GM12878 (cell line): ENCODE results near the gene COASY. TPM values are rescaled to one million over a fixed set of nuclear protein-coding genes. Genes with fewer than 3 reads are reported as not detected.
A peak's percentile ranks its signal among the peaks of the same experiment; 100 is the strongest.

Source experiments
- ATAC-seq: fragments of 200-7000 bp; cut with Tn5 transposase; 3 replicates; pipeline ENCODE4 v1.9.1; 2020; ENCODE audit warnings: mild to moderate bottlenecking, moderate library complexity
- BruUV-seq: library from RNA; stranded (reverse); fragments of 400-500 nt; replicated peaks from 2 replicates; lab custom pipeline; 2021; lab: Mats Ljungman, UMichigan
- CTCF ChIA-PET: fragments of 300-600 bp; sonication (Branson Sonifier 250); formaldehyde crosslinking; extraction: SDS; loops from one replicate; lab custom pipeline; 2021; ENCODE audit warnings: inconsistent platforms; lab: Yijun Ruan, JAX
- POLR2A ChIA-PET: fragments of 350-600 bp; formaldehyde crosslinking; extraction: SDS; loops from one replicate; lab custom pipeline; 2021; ENCODE audit warnings: inconsistent platforms; lab: Charles Lee
- RAD21 ChIA-PET: fragments of 300-600 bp; sonication (Branson Sonifier 250); formaldehyde crosslinking; loops from one replicate; lab custom pipeline; 2023; ENCODE audit warnings: antibody characterized with exemption; ENCODE audit not compliant: unreplicated experiment; lab: Charles Lee
- SMC1A ChIA-PET: fragments of 300-600 bp; sonication (Branson Sonifier 250); formaldehyde crosslinking; loops from one replicate; lab custom pipeline; 2023; ENCODE audit not compliant: unreplicated experiment, uncharacterized antibody; lab: Charles Lee
- DNase-seq: peaks from one replicate; pipeline ENCODE4 v3.0.0-alpha.2; 2011; ENCODE audit warnings: low read depth, low spot score
- FAIRE-seq: peaks from 3 replicates; lab custom pipeline; 2011; peaks lifted over from hg19 to GRCh38; lab: Jason Lieb, UNC
- H2AFZ ChIP-seq: 2 replicates; pipeline ENCODE4 v1.6.0; 2011; ENCODE audit warnings: low read depth, low read length, control low read depth; ENCODE audit not compliant: control insufficient read depth
- H3K27ac ChIP-seq: 2 replicates; pipeline ENCODE4 v1.5.1; 2011; ENCODE audit warnings: control low read depth; ENCODE audit not compliant: control insufficient read depth, insufficient read depth
- H3K27me3 ChIP-seq, 2 experiments: replicated peaks in 1 of 2; 2 replicates each; pipeline versions ENCODE4 v1.6.0 to v1.6.1; 2011; ENCODE audit warnings: low read length in 1 of 2; ENCODE audit not compliant: control insufficient read depth in 2 of 2, insufficient read depth in 2 of 2
- H3K36me3 ChIP-seq, 2 experiments: 2 replicates each; pipeline ENCODE4 v1.5.1; 2011; ENCODE audit warnings: low read length in 1 of 2; ENCODE audit not compliant: control insufficient read depth in 2 of 2, insufficient read depth in 2 of 2
- H3K4me1 ChIP-seq: 2 replicates; pipeline ENCODE4 v1.6.1; 2011; ENCODE audit warnings: mild to moderate bottlenecking, low read length, moderate library complexity, mixed read lengths; ENCODE audit not compliant: control insufficient read depth, insufficient read depth
- H3K4me2 ChIP-seq: 2 replicates; pipeline ENCODE4 v1.6.0; 2011; ENCODE audit warnings: control low read depth; ENCODE audit not compliant: control insufficient read depth, insufficient read depth
- H3K4me3 ChIP-seq: fragments of 200-600 bp; sonication (generic); 2 replicates; pipeline ENCODE4 v1.5.1; 2016
- H3K79me2 ChIP-seq: 2 replicates; pipeline ENCODE4 v1.6.0; 2011; ENCODE audit warnings: low read length; ENCODE audit not compliant: control insufficient read depth, insufficient read depth
- H3K9ac ChIP-seq: 2 replicates; pipeline ENCODE4 v1.8.0; 2011; ENCODE audit warnings: low read length, control low read depth, mixed read lengths; ENCODE audit not compliant: control insufficient read depth, insufficient read depth
- H3K9me3 ChIP-seq: replicated peaks from 3 replicates; pipeline ENCODE4 v1.5.1; 2011; ENCODE audit warnings: mild to moderate bottlenecking, low read length; ENCODE audit not compliant: control insufficient read depth, insufficient read depth
- H4K20me1 ChIP-seq: 2 replicates; pipeline ENCODE4 v1.6.0; 2011; ENCODE audit not compliant: control insufficient read depth, insufficient read depth
- ASH2L ChIP-seq: fragments of 300-600, 200-600 bp; sonication (generic); IDR thresholded peaks from 2 replicates; pipeline ENCODE4 v1.6.1; 2017; ENCODE audit warnings: low read depth, mild to moderate bottlenecking, borderline replicate concordance
- EP300 ChIP-seq, 2 experiments: fragments of 150-350 bp in 1 of 2; IDR thresholded peaks; 2 replicates each; pipeline ENCODE4 v1.6.1; 2011 to 2012; ENCODE audit warnings: low read depth in 2 of 2, low read length in 2 of 2, borderline replicate concordance in 1 of 2, improper control_type of control experiment in 1 of 2, inconsistent platforms in 1 of 2; ENCODE audit not compliant: control insufficient read depth in 1 of 2
- FOXM1 ChIP-seq: IDR thresholded peaks from 2 replicates; pipeline ENCODE4 v1.6.1; 2012; ENCODE audit warnings: low read depth, mild to moderate bottlenecking, inconsistent platforms, low read length, moderate library complexity
- GABPA ChIP-seq: IDR thresholded peaks from 2 replicates; pipeline ENCODE4 v1.6.1; 2014; ENCODE audit warnings: antibody characterized with exemption, low read depth, mild to moderate bottlenecking, inconsistent platforms
- HCFC1 ChIP-seq: fragments of 150-350 bp; IDR thresholded peaks from 2 replicates; pipeline ENCODE4 v1.6.1; 2014; ENCODE audit warnings: low read length
- MEF2B ChIP-seq: fragments of 450-650 bp; IDR thresholded peaks from 2 replicates; pipeline ENCODE4 v1.6.1; 2018; ENCODE audit warnings: mild to moderate bottlenecking, moderate library complexity; ENCODE audit not compliant: partially characterized antibody, poor library complexity, severe bottlenecking
- MYC ChIP-seq: IDR thresholded peaks from 2 replicates; pipeline ENCODE4 v1.6.1; 2011; ENCODE audit warnings: mild to moderate bottlenecking, low read length, moderate library complexity, inconsistent platforms; ENCODE audit not compliant: insufficient read depth, insufficient replicate concordance, insufficient read length, severe bottlenecking
- NR2F1 ChIP-seq: fragments of 450-650 bp; conservative IDR thresholded peaks from 2 replicates; pipeline ENCODE4 v1.6.1; 2017; ENCODE audit warnings: mild to moderate bottlenecking
- PKNOX1 ChIP-seq: fragments of 450-650 bp; IDR thresholded peaks from 2 replicates; pipeline ENCODE4 v1.6.1; 2016; ENCODE audit warnings: mild to moderate bottlenecking
- RELA ChIP-seq: fragments of 450-650 bp; IDR thresholded peaks from 2 replicates; pipeline ENCODE4 v1.8.0; 2014; ENCODE audit warnings: borderline replicate concordance; ENCODE audit not compliant: partially characterized antibody
- SMARCA5 ChIP-seq: fragments of 450-650 bp; IDR thresholded peaks from 2 replicates; pipeline ENCODE4 v1.6.1; 2017; ENCODE audit warnings: mild to moderate bottlenecking
- SREBF1 ChIP-seq: IDR thresholded peaks from 2 replicates; pipeline ENCODE4 v1.6.1; 2012; ENCODE audit warnings: mild to moderate bottlenecking, low read length
- SRF ChIP-seq, 2 experiments: IDR thresholded peaks; 2 replicates each; pipeline ENCODE4 v1.6.1; 2011; ENCODE audit warnings: low read depth in 2 of 2, low read length in 2 of 2, mild to moderate bottlenecking in 1 of 2, moderate library complexity in 1 of 2
- TCF3 ChIP-seq: IDR thresholded peaks from 2 replicates; pipeline ENCODE4 v1.6.1; 2012; ENCODE audit warnings: low read depth, mild to moderate bottlenecking, low read length, borderline replicate concordance; ENCODE audit not compliant: insufficient read depth
- WGBS: methylation state at CpG from one replicate; pipeline ENCODE4 v1.1.6; 2016; ENCODE audit warnings: low lambda C conversion rate; ENCODE audit not compliant: insufficient replicate concordance, insufficient coverage; ENCODE audit errors: missing lambda C conversion rate; 5-methylcytosine and 5-hydroxymethylcytosine counted together
- in situ Hi-C: fragments of 300-500 bp; cut with MboI; formaldehyde crosslinking; loops from 9 replicates; pipeline ENCODE4 v1.14.3; 2018; ENCODE audit warnings: mixed read lengths
- intact Hi-C: fragments of 100-400 bp; cut with micrococcal nuclease; formaldehyde crosslinking; loops from one replicate; pipeline ENCODE4 v1.14.2; 2022; ENCODE audit not compliant: unreplicated experiment
- polyA plus RNA-seq, 11 experiments: library from polyadenylated mRNA; depleted of rRNA in 4 of 11; unstranded in 6 of 11; stranded (reverse) in 5 of 11; fragments of >200 nt; fragmentation: Nextera tagmentation in 4 of 11; fragmentation: Illumina TruSeq in 1 of 11; extraction: Ambion mirVana in 4 of 11; extraction: Trizol in 1 of 11; gene quantifications; 1 replicate in 1 of 11; 2 replicates in 10 of 11; pipeline versions ENCODE4 v1.2.1 to v1.2.3, GENCODE V29; 2011 to 2016; ENCODE audit warnings: inconsistent platforms in 2 of 11, missing spikeins in 2 of 11, low read depth in 1 of 11
- total RNA-seq, 4 experiments: library from RNA; depleted of rRNA in 3 of 4; stranded (reverse); fragments of >200 nt in 3 of 4; fragmentation: Illumina TruSeq in 1 of 4; extraction: Trizol in 1 of 4; gene quantifications; 2 replicates each; pipeline versions ENCODE4 v1.2.1 to v1.2.3, GENCODE V29; 2013 to 2021
- TF ChIP-seq, protein P1 (sequence below), 3 experiments: IDR thresholded peaks in 2 of 3; conservative IDR thresholded peaks in 1 of 3; 2 replicates each; pipeline ENCODE4 v1.5.1; 2011; ENCODE audit warnings: low read depth in 3 of 3, low read length in 3 of 3, mild to moderate bottlenecking in 3 of 3, control low read depth in 2 of 3, moderate library complexity in 2 of 3, inconsistent platforms in 1 of 3, mixed read lengths in 1 of 3; ENCODE audit not compliant: control insufficient read depth in 2 of 3, insufficient read depth in 1 of 3; ENCODE audit errors: extremely low read depth in 1 of 3
- TF ChIP-seq, protein P2 (sequence below): IDR thresholded peaks from 2 replicates; pipeline ENCODE4 v1.6.1; 2011; ENCODE audit warnings: low read depth, low read length, improper control_type of control experiment, borderline replicate concordance
- TF ChIP-seq, protein P3 (sequence below): IDR thresholded peaks from 2 replicates; pipeline ENCODE4 v1.6.1; 2011; ENCODE audit warnings: mild to moderate bottlenecking, low read depth, low read length, moderate library complexity; ENCODE audit not compliant: insufficient replicate concordance

COASY gene
- total and polyA plus RNA-seq, 10 of the 15 experiments (the other 5 are each of a cell fraction or from before 2014, with no cell fraction given), result 18.6 to 93.9 (median 43.2) TPM

DNA sequence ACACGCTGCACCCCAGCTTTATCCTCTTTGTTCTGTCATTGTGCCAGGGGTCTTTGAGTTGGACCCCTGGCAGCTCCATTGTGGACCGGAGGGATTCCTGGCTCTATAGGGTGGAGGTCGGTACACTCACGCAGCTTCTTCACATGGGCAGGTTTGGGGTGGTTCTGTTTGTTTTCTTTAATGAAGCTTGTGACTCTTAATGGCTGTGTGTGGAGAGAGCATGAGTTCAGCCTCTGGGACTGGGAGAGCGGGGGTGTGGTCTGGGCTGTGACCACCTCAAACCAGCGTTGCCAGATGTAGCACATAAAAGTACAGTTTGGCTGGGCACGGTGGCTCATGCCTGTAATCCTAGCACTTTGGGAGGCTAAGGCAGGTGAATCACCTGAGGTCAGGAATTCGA is 47.1 kb upstream of the COASY start (continued):
- no peak for TF ChIP-seq NR2F1
- no peak for TF ChIP-seq HCFC1
- no peak for TF ChIP-seq MEF2B
- no peak for TF ChIP-seq SREBF1

- Histone ChIP-seq H3K79me2 (no peaks in the 10 kb centered on the region), H4K20me1 (no peaks in the 10 kb centered on the region; the same call in 1 of the 2 replicates), H2AFZ (no peak overlapping the region), H3K9ac (no peak overlapping the region), H3K4me2 (no peak overlapping the region), H3K27ac (no peak overlapping the region), H3K4me1 (peaks cover 4% of the 10 kb centered on the region), H3K36me3 (peaks cover 4 to 11% of the 10 kb centered on the region in 2 experiments; a peak in 3 of 4 replicates), H3K4me3 (no peak overlapping the region), H3K27me3 (no peaks in the 10 kb centered on the region), H3K9me3 (no peaks in the 10 kb centered on the region)
- ChIA-PET CTCF (interaction anchor here (0.6 to 10.4 kb wide), 27 partner anchors 9 to 205 kb away, joined by 3 to 120 read pairs (median 3); no protein-coding TSS in a partner anchor), POLR2A (no interaction called here), SMC1A (interaction anchor here (0.5 to 2.9 kb wide), 14 partner anchors 10 to 1837 kb away, joined by 3 to 8 read pairs (median 4); no protein-coding TSS in a partner anchor), RAD21 (interaction anchor here (0.6 to 1.3 kb wide), 9 partner anchors 8 to 114 kb away, joined by 3 to 7 read pairs (median 3); no protein-coding TSS in a partner anchor)
- intact Hi-C loops (loop anchor here (1.0 to 5.0 kb wide), 3 partner anchors 89 to 195 kb away; no protein-coding TSS in a partner anchor), in situ Hi-C loops (no loop called here)
- DNase-seq (no peak), ATAC-seq (peak; percentile 85), FAIRE-seq (peak; percentile 77)
- WGBS, result 7% methylated on average over 9 of the region's 9 CpGs
- no TSS peak for BruUV-seq
- TF ChIP-seq RELA, result no peak
- TF ChIP-seq EP300 (IDR thresholded peaks at IDR 0.05; ENCODE audit: borderline replicate concordance in 1 of 2, control insufficient read depth in 1 of 2, low read depth in 2 of 2, low read length in 2 of 2), result no peak
- no peak for TF ChIP-seq FOXM1
- TF ChIP-seq, protein P1, sequence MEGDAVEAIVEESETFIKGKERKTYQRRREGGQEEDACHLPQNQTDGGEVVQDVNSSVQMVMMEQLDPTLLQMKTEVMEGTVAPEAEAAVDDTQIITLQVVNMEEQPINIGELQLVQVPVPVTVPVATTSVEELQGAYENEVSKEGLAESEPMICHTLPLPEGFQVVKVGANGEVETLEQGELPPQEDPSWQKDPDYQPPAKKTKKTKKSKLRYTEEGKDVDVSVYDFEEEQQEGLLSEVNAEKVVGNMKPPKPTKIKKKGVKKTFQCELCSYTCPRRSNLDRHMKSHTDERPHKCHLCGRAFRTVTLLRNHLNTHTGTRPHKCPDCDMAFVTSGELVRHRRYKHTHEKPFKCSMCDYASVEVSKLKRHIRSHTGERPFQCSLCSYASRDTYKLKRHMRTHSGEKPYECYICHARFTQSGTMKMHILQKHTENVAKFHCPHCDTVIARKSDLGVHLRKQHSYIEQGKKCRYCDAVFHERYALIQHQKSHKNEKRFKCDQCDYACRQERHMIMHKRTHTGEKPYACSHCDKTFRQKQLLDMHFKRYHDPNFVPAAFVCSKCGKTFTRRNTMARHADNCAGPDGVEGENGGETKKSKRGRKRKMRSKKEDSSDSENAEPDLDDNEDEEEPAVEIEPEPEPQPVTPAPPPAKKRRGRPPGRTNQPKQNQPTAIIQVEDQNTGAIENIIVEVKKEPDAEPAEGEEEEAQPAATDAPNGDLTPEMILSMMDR (IDR thresholded peaks at IDR 0.05 in 2 of 3, conservative IDR thresholded peaks at IDR 0.05 in 1 of 3; ENCODE audit: control insufficient read depth in 2 of 3, extremely low read depth in 1 of 3, insufficient read depth in 1 of 3, low read depth in 3 of 3, low read length in 3 of 3), result peak; percentile 93 to 98 (median 98); a peak in 5 of 6 replicates
- no peak for TF ChIP-seq MYC
- TF ChIP-seq SRF (IDR thresholded peaks at IDR 0.05; ENCODE audit: low read depth in 2 of 2, low read length in 2 of 2), result no peak
- TF ChIP-seq GABPA, result no peak
- TF ChIP-seq PKNOX1, result no peak
- TF ChIP-seq TCF3, result no peak
- TF ChIP-seq, protein P2, sequence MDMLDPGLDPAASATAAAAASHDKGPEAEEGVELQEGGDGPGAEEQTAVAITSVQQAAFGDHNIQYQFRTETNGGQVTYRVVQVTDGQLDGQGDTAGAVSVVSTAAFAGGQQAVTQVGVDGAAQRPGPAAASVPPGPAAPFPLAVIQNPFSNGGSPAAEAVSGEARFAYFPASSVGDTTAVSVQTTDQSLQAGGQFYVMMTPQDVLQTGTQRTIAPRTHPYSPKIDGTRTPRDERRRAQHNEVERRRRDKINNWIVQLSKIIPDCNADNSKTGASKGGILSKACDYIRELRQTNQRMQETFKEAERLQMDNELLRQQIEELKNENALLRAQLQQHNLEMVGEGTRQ, result no peak
- TF ChIP-seq ASH2L, result no peak
- TF ChIP-seq SMARCA5, result peak; percentile 77; the same call in 1 of the 2 replicates
- TF ChIP-seq, protein P3, sequence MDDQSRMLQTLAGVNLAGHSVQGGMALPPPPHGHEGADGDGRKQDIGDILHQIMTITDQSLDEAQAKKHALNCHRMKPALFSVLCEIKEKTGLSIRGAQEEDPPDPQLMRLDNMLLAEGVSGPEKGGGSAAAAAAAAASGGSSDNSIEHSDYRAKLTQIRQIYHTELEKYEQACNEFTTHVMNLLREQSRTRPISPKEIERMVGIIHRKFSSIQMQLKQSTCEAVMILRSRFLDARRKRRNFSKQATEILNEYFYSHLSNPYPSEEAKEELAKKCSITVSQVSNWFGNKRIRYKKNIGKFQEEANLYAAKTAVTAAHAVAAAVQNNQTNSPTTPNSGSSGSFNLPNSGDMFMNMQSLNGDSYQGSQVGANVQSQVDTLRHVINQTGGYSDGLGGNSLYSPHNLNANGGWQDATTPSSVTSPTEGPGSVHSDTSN, result no peak
Measured at GRCh38 chr17:42517516-42517915, 44.4 kb upstream of the COASY start.
